PC-3 (cell line): ENCODE data around the gene SMAD7. TPM values are rescaled to one million over a fixed set of nuclear protein-coding genes. Genes with fewer than 3 reads are reported as not detected.

ENCODE experiments used
- ATAC-seq: fragments of 200-7000 bp; cut with Tn5 transposase; 2 replicates; pipeline ENCODE4 v1.9.1; 2020; ENCODE audit warnings: mild to moderate bottlenecking, moderate library complexity
- BruUV-seq: library from RNA; stranded (reverse); fragments of 400-500 nt; replicated peaks from 2 replicates; lab custom pipeline; 2021; lab: Mats Ljungman, UMichigan
- CTCF ChIA-PET: fragments of 300-600 bp; sonication (Branson Sonifier 250); formaldehyde crosslinking; loops from one replicate; lab custom pipeline; 2022; ENCODE audit warnings: antibody characterized with exemption; lab: Charles Lee
- POLR2A ChIA-PET: fragments of 300-600 bp; sonication (Branson Sonifier 250); formaldehyde crosslinking; loops from one replicate; lab custom pipeline; 2022; ENCODE audit warnings: antibody characterized with exemption; ENCODE audit not compliant: unreplicated experiment; lab: Charles Lee
- DNase-seq: peaks from one replicate; pipeline ENCODE4 v3.0.0-alpha.2; 2015
- H2AFZ ChIP-seq: fragments of 300-600 bp; sonication (generic); 2 replicates; pipeline ENCODE4 v1.6.0; 2016; ENCODE audit warnings: antibody characterized with exemption, low read length
- H3F3A ChIP-seq: fragments of 300-600 bp; sonication (generic); one replicate; pipeline ENCODE4 v1.6.0; 2017; ENCODE audit warnings: antibody characterized with exemption, low read length, control low read depth, mild to moderate bottlenecking; ENCODE audit not compliant: unreplicated experiment
- H3K27ac ChIP-seq: fragments of 300-600 bp; sonication (generic); 2 replicates; pipeline ENCODE4 v1.5.1; 2016; ENCODE audit warnings: mild to moderate bottlenecking, low read length
- H3K27me3 ChIP-seq: fragments of 300-600 bp; sonication (generic); 2 replicates; pipeline ENCODE4 v1.6.1; 2016; ENCODE audit warnings: low read length, mixed read lengths
- H3K36me3 ChIP-seq: fragments of 300-600 bp; sonication (generic); 2 replicates; pipeline ENCODE4 v1.6.1; 2016; ENCODE audit warnings: low read depth, mixed run types, low read length, mixed read lengths
- H3K4me1 ChIP-seq: fragments of 300-600 bp; sonication (generic); 2 replicates; pipeline ENCODE4 v1.5.1; 2016; ENCODE audit warnings: low read length; ENCODE audit not compliant: insufficient read depth
- H3K4me2 ChIP-seq: fragments of 300-600 bp; sonication (generic); 2 replicates; pipeline ENCODE4 v1.6.0; 2016; ENCODE audit warnings: low read length
- H3K4me3 ChIP-seq: fragments of 300-600 bp; sonication (generic); 2 replicates; pipeline ENCODE4 v1.5.1; 2016; ENCODE audit warnings: mild to moderate bottlenecking, low read length, mixed read lengths
- H3K79me2 ChIP-seq: fragments of 300-600 bp; sonication (generic); 2 replicates; pipeline ENCODE4 v1.6.1; 2017; ENCODE audit warnings: low read length, mixed read lengths
- H3K9ac ChIP-seq: fragments of 300-600 bp; sonication (generic); 2 replicates; pipeline ENCODE4 v1.6.0; 2016; ENCODE audit warnings: mild to moderate bottlenecking, low read length
- H3K9me2 ChIP-seq: fragments of 300-600 bp; sonication (generic); replicated peaks from 2 replicates; pipeline ENCODE4 v1.6.1; 2016; ENCODE audit warnings: mixed run types, low read length, mixed read lengths
- H3K9me3 ChIP-seq: fragments of 300-600 bp; sonication (generic); 2 replicates; pipeline ENCODE4 v1.6.1; 2016; ENCODE audit warnings: low read length, mixed read lengths
- H4K20me1 ChIP-seq: fragments of 300-600 bp; sonication (generic); 2 replicates; pipeline ENCODE4 v1.6.1; 2016; ENCODE audit warnings: low read length, mixed read lengths
- CTCF ChIP-seq: fragments of 300-600 bp; sonication (generic); conservative IDR thresholded peaks from 2 replicates; pipeline ENCODE4 v1.5.1; 2017; ENCODE audit warnings: antibody characterized with exemption, low read depth, mild to moderate bottlenecking, low read length
- EZH2 ChIP-seq: fragments of 300-600 bp; sonication (generic); IDR thresholded peaks from one replicate; pipeline ENCODE4 v1.6.1; 2017; ENCODE audit warnings: antibody characterized with exemption, mild to moderate bottlenecking, low read length; ENCODE audit not compliant: unreplicated experiment
- EZH2phosphoT487 ChIP-seq: fragments of 300-600 bp; sonication (generic); IDR thresholded peaks from 2 replicates; pipeline ENCODE4 v1.6.1; 2018; ENCODE audit warnings: mild to moderate bottlenecking, antibody characterized with exemption, low read length, borderline replicate concordance
- intact Hi-C: fragments of 100-400 bp; cut with micrococcal nuclease; formaldehyde crosslinking; loops from 2 replicates; pipeline ENCODE4 v1.9.0; 2023
- total RNA-seq: library from RNA; depleted of rRNA; stranded (reverse); fragments of >200 nt; gene quantifications from 2 replicates; pipeline ENCODE4 v1.2.3, GENCODE V29; 2014

Gene SMAD7
- total RNA-seq, 1 experiment from 2014 or later, result 9.4 TPM

- H3K27me3 ChIP-seq, result no peaks in the 10 kb centered on the region
- no peak overlapping the region for H3K4me3 ChIP-seq
- H2AFZ ChIP-seq, result no peak overlapping the region
- ChIA-PET CTCF (no interaction called here), POLR2A (no interaction called here)
- no peaks in the 10 kb centered on the region for H3K9me2 ChIP-seq
- no peak overlapping the region for H3K9ac ChIP-seq
- no peaks in the 10 kb centered on the region for H3K36me3 ChIP-seq
- H3K4me1 ChIP-seq, result no peaks in the 10 kb centered on the region
- H3K79me2 ChIP-seq, result no peaks in the 10 kb centered on the region
- no peaks in the 10 kb centered on the region for H3K9me3 ChIP-seq
- no peak overlapping the region for H3K4me2 ChIP-seq
- no TSS peak for BruUV-seq
- H4K20me1 ChIP-seq, result no peaks in the 10 kb centered on the region
- H3F3A ChIP-seq, result no peaks in the 10 kb centered on the region
- ATAC-seq, result no peak
- DNase-seq, result no peak
- TF ChIP-seq EZH2phosphoT487 (no peak), EZH2 (no peak), CTCF (no peak)
- H3K27ac ChIP-seq, result no peak overlapping the region
- intact Hi-C loops, result no loop called here
Observed at GRCh38 chr18:48962252-48962993, 11.7 kb upstream of the SMAD7 start.

- no peaks in the 10 kb centered on the region for H3K4me1 ChIP-seq
- intact Hi-C loops, result no loop called here
- no TSS peak for BruUV-seq
- no peaks in the 10 kb centered on the region for H3K9me2 ChIP-seq
- no peaks in the 10 kb centered on the region for H3K9me3 ChIP-seq
- H3K9ac ChIP-seq, result no peak overlapping the region
- no peaks in the 10 kb centered on the region for H3K36me3 ChIP-seq
- no peaks in the 10 kb centered on the region for H3K27me3 ChIP-seq
- no peak overlapping the region for H3K4me3 ChIP-seq
- no peaks in the 10 kb centered on the region for H4K20me1 ChIP-seq
- TF ChIP-seq CTCF (no peak), EZH2phosphoT487 (no peak), EZH2 (no peak)
- POLR2A ChIA-PET, result no interaction called here
- CTCF ChIA-PET, result no interaction called here
- H3K27ac ChIP-seq, result no peak overlapping the region
- H3K4me2 ChIP-seq, result no peak overlapping the region
- H2AFZ ChIP-seq, result no peak overlapping the region
- DNase-seq, result no peak
- no peaks in the 10 kb centered on the region for H3F3A ChIP-seq
- no peak for ATAC-seq
- no peaks in the 10 kb centered on the region for H3K79me2 ChIP-seq
Observed at GRCh38 chr18:48961547-48961946, 10.8 kb upstream of the SMAD7 start.
